ENCODE results near the gene UNC80. TPM values are rescaled to one million over a fixed set of nuclear protein-coding genes. Genes with fewer than 3 reads are reported as not detected.

The UNC80 gene, protein sequence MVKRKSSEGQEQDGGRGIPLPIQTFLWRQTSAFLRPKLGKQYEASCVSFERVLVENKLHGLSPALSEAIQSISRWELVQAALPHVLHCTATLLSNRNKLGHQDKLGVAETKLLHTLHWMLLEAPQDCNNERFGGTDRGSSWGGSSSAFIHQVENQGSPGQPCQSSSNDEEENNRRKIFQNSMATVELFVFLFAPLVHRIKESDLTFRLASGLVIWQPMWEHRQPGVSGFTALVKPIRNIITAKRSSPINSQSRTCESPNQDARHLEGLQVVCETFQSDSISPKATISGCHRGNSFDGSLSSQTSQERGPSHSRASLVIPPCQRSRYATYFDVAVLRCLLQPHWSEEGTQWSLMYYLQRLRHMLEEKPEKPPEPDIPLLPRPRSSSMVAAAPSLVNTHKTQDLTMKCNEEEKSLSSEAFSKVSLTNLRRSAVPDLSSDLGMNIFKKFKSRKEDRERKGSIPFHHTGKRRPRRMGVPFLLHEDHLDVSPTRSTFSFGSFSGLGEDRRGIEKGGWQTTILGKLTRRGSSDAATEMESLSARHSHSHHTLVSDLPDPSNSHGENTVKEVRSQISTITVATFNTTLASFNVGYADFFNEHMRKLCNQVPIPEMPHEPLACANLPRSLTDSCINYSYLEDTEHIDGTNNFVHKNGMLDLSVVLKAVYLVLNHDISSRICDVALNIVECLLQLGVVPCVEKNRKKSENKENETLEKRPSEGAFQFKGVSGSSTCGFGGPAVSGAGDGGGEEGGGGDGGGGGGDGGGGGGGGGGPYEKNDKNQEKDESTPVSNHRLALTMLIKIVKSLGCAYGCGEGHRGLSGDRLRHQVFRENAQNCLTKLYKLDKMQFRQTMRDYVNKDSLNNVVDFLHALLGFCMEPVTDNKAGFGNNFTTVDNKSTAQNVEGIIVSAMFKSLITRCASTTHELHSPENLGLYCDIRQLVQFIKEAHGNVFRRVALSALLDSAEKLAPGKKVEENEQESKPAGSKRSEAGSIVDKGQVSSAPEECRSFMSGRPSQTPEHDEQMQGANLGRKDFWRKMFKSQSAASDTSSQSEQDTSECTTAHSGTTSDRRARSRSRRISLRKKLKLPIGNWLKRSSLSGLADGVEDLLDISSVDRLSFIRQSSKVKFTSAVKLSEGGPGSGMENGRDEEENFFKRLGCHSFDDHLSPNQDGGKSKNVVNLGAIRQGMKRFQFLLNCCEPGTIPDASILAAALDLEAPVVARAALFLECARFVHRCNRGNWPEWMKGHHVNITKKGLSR (N-terminal part only)
- total RNA-seq = under 1 TPM; under 0.01 to 0.34 TPM

DNA sequence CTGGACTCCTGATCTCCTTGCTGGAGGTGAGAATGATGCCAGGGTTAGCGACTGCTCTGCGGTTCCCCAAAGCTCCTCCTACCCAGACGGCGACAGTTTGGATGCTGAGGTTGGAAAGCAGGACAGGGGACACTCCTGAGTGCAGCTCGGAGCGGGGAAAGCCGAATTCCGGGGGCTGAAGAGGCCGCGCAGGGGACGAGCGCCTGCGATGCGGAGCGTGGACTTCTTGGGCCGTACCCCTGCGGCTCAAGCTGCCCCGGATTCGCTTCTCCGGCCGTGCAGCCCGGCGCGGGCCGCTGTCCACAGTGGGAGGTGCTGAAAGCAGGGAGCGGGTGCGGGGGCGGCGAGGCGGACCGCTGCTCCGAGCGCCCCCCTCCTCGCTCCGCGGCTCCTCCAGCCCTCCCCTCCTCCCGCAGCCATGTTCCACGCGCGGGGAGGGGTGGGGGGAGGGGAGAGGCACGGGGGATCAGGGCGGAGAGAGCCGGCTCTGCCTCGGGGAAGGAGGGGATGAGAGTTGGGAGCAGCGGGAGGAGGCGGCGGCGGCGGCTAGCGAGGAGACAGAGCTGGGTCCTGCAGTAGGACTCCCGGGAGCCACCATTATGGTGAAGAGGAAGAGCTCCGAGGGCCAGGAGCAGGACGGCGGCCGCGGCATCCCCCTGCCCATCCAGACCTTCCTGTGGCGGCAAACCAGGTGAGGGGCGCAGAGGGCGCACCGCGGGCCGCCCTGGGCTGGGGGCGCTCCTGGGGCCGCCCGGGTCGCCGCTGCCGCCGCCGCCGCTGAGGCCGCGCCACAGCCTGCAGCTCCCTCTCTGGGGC lies at the start of gene UNC80:
Gene UNC80 (plus strand): TSS at position 359 of the 816 bp plus-strand sequence. CDS start 241 bp downstream, at position 600.

DNA sequence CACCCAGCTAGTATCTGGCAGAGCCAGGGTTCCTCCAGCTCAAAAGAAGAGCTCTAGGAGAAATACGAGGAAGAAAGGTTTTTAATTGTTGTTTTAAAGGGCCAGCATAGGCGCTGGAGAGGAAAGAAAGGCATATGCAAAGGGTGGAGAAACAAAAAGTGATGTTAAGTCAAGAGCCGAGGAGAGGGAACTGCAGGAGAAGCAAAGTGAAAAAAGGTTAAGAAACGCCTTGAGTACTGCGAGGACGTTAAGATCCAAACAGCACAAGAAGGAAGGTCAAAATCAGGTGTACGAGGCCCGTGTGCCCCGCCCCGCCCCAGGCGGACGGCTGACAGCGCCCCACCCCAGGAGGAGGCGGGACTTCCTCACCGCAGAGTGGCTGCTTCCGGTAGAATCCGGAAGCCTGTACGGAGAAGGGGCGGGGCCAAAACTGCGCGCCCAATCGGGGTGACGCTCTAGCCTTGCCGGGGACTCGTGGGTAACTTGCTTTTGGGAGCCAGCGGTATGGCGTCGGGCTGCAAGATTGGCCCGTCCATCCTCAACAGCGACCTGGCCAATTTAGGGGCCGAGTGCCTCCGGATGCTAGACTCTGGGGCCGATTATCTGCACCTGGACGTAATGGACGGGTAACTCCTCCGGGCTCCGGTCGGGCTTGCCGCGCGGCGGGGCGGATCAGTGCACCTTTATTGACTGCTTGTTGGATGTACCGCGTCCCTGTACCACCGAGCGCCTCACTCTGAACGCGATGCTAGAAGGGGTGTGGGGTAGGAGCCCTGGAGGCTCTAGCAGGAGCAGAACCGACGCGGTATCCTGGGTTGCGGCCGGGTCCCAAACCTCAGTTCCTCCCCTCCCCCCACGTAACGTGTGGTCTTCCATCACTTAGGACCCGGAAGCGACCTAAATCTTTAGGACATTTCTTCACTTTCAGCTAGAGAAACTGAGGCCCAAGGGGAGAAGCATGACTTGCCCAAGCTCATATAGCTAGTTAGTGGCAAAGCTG lies 230.8 kb downstream of the UNC80 start, which contains the start of gene RPE:
Gene RPE (plus strand): TSS at position 481 of the 1,000 bp plus-strand sequence. CDS start 24 bp downstream, at position 505.

Small RNAs within 50 kb of the gene (small RNA-seq; reads per million reads assigned to genes)
- 0 reads per million in 2 donors for gene RNA5SP118

Other genes with a start within 250 kb of the UNC80 start
- gene RPE, start 230.8 kb downstream of the UNC80 start, total RNA-seq = 10 to 100 TPM; 74.7 to 91.2 TPM

Data from melanocyte of skin (primary cell).